GM21619 (cell line): ENCODE data around the gene ETV7.
"Not testable (repeated sequence)": the region's sequence is repeated elsewhere in the genome, so short reads cannot be mapped to it uniquely, and the experiment has no call there.

ENCODE experiments used
- ATAC-seq: cut with Tn5 transposase; IDR thresholded peaks from one replicate; pipeline ENCODE4 v1.9.1; 2021; ENCODE audit not compliant: unreplicated experiment

Gene ETV7

GRCh38 chr6:36343109-36343680 is 44.3 kb downstream of the ETV7 start:
- ATAC-seq: no peak

DNA sequence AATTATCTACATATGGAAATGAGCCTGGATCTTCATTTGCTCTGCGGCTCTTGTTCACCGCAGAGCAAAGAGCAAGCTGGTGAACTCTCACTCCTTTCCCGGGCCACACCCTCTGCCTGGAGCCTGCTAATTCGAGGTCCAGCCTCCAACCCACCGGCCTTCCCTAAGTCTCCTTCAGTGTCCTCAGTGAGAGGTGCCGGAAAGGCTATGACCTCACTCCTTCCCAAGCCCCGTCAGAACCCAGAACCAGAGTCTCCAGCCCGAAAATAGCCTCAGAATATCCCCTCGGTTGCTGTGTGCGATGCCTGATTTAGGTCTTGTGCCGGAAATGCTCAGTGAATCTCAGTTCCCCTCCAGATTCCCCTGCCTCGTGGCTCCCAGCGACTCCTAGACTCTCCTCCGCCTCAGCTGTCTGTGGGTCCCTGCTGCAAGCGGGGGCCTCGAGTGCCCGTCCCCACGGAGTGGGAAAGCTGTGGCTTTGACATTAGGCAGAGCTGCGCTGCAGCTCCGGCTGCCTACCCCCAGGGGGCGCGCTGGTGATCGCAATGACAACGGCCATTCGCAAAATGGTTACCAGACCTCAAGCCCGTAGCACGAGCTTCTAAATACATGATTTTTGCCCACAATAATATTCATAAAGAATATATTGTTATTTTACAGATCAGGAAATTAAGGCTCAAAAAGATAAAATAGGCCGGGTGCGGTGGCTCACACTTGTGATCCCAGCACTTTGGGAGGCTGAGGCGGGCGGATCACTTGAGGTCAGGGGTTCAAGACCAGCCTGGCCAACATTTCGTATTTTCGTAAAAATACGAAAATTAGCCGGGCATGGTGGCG is 46.6 kb downstream of the ETV7 start:
- peak; percentile 60 for ATAC-seq

GRCh38 chr6:36340306-36340617 is 47.2 kb downstream of the ETV7 start:
- ATAC-seq: no peak

- ATAC-seq: no peak
Measured at GRCh38 chr6:36339146-36339545, 48.3 kb downstream of the ETV7 start.

GRCh38 chr6:36338223-36338622 is 49.2 kb downstream of the ETV7 start:
- ATAC-seq: not testable (repeated sequence)

- ATAC-seq: no peak
Measured at GRCh38 chr6:36337814-36338213, 49.7 kb downstream of the ETV7 start.

GRCh38 chr6:36336779-36337241 is 50.7 kb downstream of the ETV7 start, which contains the start of gene BNIP5:
Gene BNIP5 (minus strand): TSS chr6:36336888. CDS start chr6:36330690, 6,198 bp downstream.
- no peak for ATAC-seq

- no peak for ATAC-seq
Measured at GRCh38 chr6:36336208-36336710, 51.2 kb downstream of the ETV7 start.

GRCh38 chr6:36335465-36336207 is 51.8 kb downstream of the ETV7 start:
- no peak for ATAC-seq

- no peak for ATAC-seq
Measured at GRCh38 chr6:36334832-36335459, 52.5 kb downstream of the ETV7 start.

- no peak for ATAC-seq
Measured at GRCh38 chr6:36333931-36334725, 53.3 kb downstream of the ETV7 start.

DNA sequence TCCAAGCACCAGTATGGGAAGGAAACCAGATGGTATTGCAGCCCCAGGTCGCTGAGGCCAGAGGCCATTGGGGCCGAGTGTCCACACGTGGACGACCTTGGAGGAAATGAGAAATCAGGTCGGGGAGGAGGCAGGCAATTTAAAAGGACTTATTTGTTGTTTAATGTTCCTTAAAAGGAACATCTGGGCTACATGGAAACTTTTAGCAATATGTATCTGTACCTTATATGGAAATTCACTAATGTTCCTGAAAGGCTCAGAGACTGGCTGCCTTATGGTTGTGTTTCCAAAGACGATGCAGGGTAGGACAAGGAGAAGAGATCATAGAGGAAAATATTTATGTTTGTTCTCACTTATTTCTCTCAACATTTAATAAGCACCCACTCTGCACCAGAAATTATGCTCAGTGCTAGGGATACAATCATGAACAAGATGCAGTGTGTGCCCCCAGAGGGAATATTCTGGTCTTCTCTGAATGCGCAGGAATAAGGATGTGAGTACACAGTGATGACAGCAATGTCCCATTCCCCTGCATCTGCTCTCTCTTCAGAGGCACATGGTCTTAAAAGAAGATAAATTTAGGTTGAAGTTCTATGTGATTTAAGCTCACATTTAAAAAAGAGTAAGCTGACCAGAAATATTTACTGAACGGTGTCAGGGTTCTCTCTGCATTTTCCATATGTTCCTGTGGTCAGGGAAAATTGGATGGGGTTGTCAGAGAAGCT is 54.1 kb downstream of the ETV7 start:
- ATAC-seq: no peak

DNA sequence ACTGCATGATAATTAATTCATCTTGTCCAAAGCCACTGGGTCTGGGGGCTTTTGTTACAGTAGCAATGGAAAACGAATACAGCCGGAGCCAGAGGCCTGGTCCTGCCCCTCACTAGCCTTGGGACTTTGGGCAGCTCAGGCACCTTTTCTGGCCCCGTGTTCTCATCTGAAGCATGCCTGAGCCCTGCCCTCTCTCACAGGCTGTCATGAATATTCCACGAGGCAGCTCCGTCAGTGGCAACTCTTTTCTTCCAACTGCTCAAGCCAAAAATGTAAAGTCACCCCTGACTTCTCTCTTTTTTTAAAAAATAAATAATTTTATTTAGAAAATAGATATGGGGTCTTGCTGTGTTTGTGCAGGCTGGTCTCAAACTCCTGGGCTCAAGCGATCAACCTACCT is 56.1 kb downstream of the ETV7 start:
- ATAC-seq: no peak

GRCh38 chr6:36330366-36330765 is 57.1 kb downstream of the ETV7 start:
- ATAC-seq: no peak

DNA sequence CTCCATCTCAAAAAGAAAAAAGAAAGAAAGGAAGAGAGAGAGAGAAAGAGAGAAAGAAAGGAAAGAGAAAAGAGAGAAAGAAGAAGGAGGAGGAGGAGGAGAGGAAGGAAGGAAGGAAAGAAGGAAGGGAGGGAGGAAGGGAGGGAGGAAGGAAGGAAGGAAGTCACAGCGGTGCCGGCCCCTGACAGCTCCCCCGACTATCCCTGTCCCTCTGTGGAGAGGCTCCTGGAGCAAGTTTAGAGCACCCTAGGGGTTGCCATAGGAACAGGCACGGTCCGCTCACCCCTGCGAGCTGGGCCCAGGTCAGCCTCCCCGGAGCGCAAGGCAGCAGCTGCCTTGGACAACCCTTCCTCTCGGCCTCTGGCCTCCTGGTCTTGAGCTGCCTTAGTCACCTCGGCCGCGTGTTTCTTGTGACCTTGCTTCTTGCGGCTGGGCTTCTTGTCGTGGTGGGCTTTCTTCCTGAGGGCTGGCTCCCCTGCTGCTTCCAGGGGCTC is 57.6 kb downstream of the ETV7 start:
- no peak for ATAC-seq

DNA sequence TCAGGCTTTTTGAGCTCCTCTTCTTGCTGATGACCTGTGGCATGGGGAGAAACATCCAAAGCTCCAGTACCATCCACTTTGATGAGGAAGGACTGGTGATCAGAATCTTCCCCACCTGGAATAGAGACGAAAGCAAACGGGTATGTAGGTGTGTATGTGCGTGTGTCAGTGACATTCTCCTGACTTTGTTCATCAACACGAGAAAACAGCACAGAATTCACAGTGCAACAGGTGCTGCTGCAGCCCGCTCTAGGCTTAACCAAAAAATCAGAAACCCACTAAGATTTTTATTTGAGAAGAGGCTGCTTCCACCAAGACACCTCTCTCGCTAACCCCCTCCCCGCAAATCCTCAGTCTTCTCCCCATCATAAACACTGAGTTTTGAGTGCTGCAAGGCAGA is 58.9 kb downstream of the ETV7 start:
- ATAC-seq: no peak

- ATAC-seq: no peak
Measured at GRCh38 chr6:36327919-36328236, 59.6 kb downstream of the ETV7 start.

- no peak for ATAC-seq
Measured at GRCh38 chr6:36327226-36327918, 60.1 kb downstream of the ETV7 start.

- no peak for ATAC-seq
Measured at GRCh38 chr6:36326356-36326995, 61.0 kb downstream of the ETV7 start.
